K562 (cell line): ENCODE measurements around the gene CENPP. TPM values are rescaled to one million over a fixed set of nuclear protein-coding genes. Genes with fewer than 3 reads are reported as not detected.

Source experiments
- ARID1B ChIP-seq: fragments of 450-650 bp; IDR thresholded peaks from 2 replicates; pipeline ENCODE4 v1.6.1; 2016; ENCODE audit warnings: antibody characterized with exemption, mild to moderate bottlenecking, inconsistent platforms
- BRD9 ChIP-seq: fragments of 450-650 bp; IDR thresholded peaks from 2 replicates; pipeline ENCODE4 v1.6.1; 2018; ENCODE audit warnings: low read depth; ENCODE audit not compliant: partially characterized antibody
- CREM ChIP-seq: IDR thresholded peaks from 2 replicates; pipeline ENCODE4 v1.6.1; 2014; ENCODE audit warnings: antibody characterized with exemption, low read depth
- CTBP1 ChIP-seq: fragments of 450-650 bp; IDR thresholded peaks from 2 replicates; pipeline ENCODE4 v1.6.1; 2016; ENCODE audit warnings: borderline replicate concordance
- DNMT1 ChIP-seq: fragments of 450-650 bp; IDR thresholded peaks from 2 replicates; pipeline ENCODE4 v1.6.1; 2016; ENCODE audit warnings: antibody characterized with exemption, mild to moderate bottlenecking
- EHMT2 ChIP-seq: fragments of 450-650 bp; IDR thresholded peaks from 2 replicates; pipeline ENCODE4 v1.6.1; 2018; ENCODE audit warnings: antibody characterized with exemption
- HDAC1 ChIP-seq, 2 experiments: fragments of 450-650 bp; IDR thresholded peaks; 2 replicates each; pipeline ENCODE4 v1.6.1; 2016 to 2017; ENCODE audit warnings: inconsistent platforms in 1 of 2, mild to moderate bottlenecking in 1 of 2, moderate library complexity in 1 of 2
- HES1 ChIP-seq: fragments of 450-650 bp; IDR thresholded peaks from 2 replicates; pipeline ENCODE4 v1.6.1; 2016; ENCODE audit warnings: low read depth, mild to moderate bottlenecking, moderate library complexity
- HMBOX1 ChIP-seq: sonication (generic); IDR thresholded peaks from 2 replicates; pipeline ENCODE4 v1.6.1; 2016
- IRF2 ChIP-seq: sonication (generic); formaldehyde crosslinking; IDR thresholded peaks from 2 replicates; pipeline ENCODE4 v1.8.1; 2022; ENCODE audit warnings: mild to moderate bottlenecking, missing genetic modification reagents
- KAT7 ChIP-seq: sonication (generic); formaldehyde crosslinking; IDR thresholded peaks from 2 replicates; pipeline ENCODE4 v1.8.0; 2022; ENCODE audit warnings: missing genetic modification reagents, mild to moderate bottlenecking, borderline replicate concordance
- LEF1 ChIP-seq: fragments of 450-650 bp; IDR thresholded peaks from 2 replicates; pipeline ENCODE4 v1.6.1; 2016; ENCODE audit warnings: mild to moderate bottlenecking
- MTA2 ChIP-seq: fragments of 450-650 bp; IDR thresholded peaks from 2 replicates; pipeline ENCODE4 v1.6.1; 2016; ENCODE audit warnings: low read depth
- MTA3 ChIP-seq: fragments of 450-650 bp; formaldehyde crosslinking; IDR thresholded peaks from 2 replicates; pipeline ENCODE4 v1.6.1; 2017; ENCODE audit warnings: mild to moderate bottlenecking, borderline replicate concordance
- POLR2A ChIP-seq: fragments of 450-650 bp; conservative IDR thresholded peaks from 2 replicates; pipeline ENCODE4 v1.6.1; 2016
- PTBP1 ChIP-seq: fragments of 200-400 bp; formaldehyde crosslinking; IDR thresholded peaks from 2 replicates; pipeline ENCODE4 v1.6.1; 2017; ENCODE audit warnings: low read depth, low read length
- SMARCC2 ChIP-seq: fragments of 450-650 bp; IDR thresholded peaks from 2 replicates; pipeline ENCODE4 v1.6.1; 2017; ENCODE audit warnings: antibody characterized with exemption, moderate library complexity, mild to moderate bottlenecking, low read depth
- SPI1 ChIP-seq: IDR thresholded peaks from 2 replicates; pipeline ENCODE4 v1.6.1; 2011; ENCODE audit warnings: low read depth, low read length, control low read depth, borderline replicate concordance
- ZFP30 ChIP-seq: fragments of 250-450 bp; sonication (Bioruptor Pico); IDR thresholded peaks from 2 replicates; pipeline ENCODE4 v1.8.0; 2022; ENCODE audit warnings: moderate library complexity, mild to moderate bottlenecking, inconsistent platforms, borderline replicate concordance
- ZHX1 ChIP-seq: fragments of 150-350 bp; conservative IDR thresholded peaks from 2 replicates; pipeline ENCODE4 v1.6.1; 2014; ENCODE audit warnings: low read length
- ZNF175 ChIP-seq: fragments of 200-800 bp; sonication (Bioruptor generic); IDR thresholded peaks from 2 replicates; pipeline ENCODE4 v1.6.1; 2016; ENCODE audit warnings: low read depth, mild to moderate bottlenecking, missing genetic modification characterization, missing compliant biosample characterization
- ZNF395 ChIP-seq: fragments of 200-800 bp; sonication (Bioruptor generic); IDR thresholded peaks from 2 replicates; pipeline ENCODE4 v1.6.1; 2017; ENCODE audit warnings: missing genetic modification characterization, missing compliant biosample characterization
- ZNF584 ChIP-seq: fragments of 200-800 bp; sonication (Bioruptor generic); IDR thresholded peaks from 2 replicates; pipeline ENCODE4 v1.6.1; 2016; ENCODE audit warnings: low read depth, mild to moderate bottlenecking, missing genetic modification characterization, missing compliant biosample characterization
- polyA plus RNA-seq, 8 experiments: library from polyadenylated mRNA; depleted of rRNA in 4 of 8; stranded (reverse) in 5 of 8; unstranded in 3 of 8; fragments of >200 nt; fragmentation: Nextera tagmentation in 2 of 8; fragmentation: Illumina TruSeq in 1 of 8; extraction: Ambion mirVana in 2 of 8; extraction: Trizol in 1 of 8; gene quantifications; 2 replicates each; pipeline versions ENCODE4 v1.2.1 to v1.2.3, GENCODE V29; 2011 to 2014; ENCODE audit warnings: inconsistent platforms in 1 of 8, missing spikeins in 1 of 8
- total RNA-seq, 7 experiments: library from RNA; depleted of rRNA in 6 of 7; stranded (reverse); fragments of >200 nt in 6 of 7; fragmentation: Illumina TruSeq in 2 of 7; extraction: Trizol in 2 of 7; gene quantifications; 2 replicates each; pipeline versions ENCODE4 v1.2.1 to v1.2.3, GENCODE V29; 2011 to 2021; ENCODE audit warnings: low replicate concordance in 1 of 7

Gene CENPP
- total and polyA plus RNA-seq, 9 of the 15 experiments (the other 6 are each of a cell fraction or from before 2014, with no cell fraction given): 8.0 to 28.5 (median 17.9) TPM

GRCh38 chr9:92295240-92295790 lies 30.4 kb upstream of the CENPP start (continued):
- TF ChIP-seq KAT7 (CRISPR knock-in tag) (0 out of 2 replicates have a peak, but pooled peaks have one; percentile 60), HDAC1 (IDR thresholded peaks at IDR 0.05) (peak in 1 of 2 experiments; percentile 39; a peak in 1 of 4 replicates), MTA3 (peak; percentile 58; the same call in 1 of the 2 replicates), LEF1 (peak; percentile 56; the same call in 1 of the 2 replicates), CREM (peak; percentile 58), CTBP1 (peak; percentile 28; the same call in 1 of the 2 replicates), ARID1B (peak; percentile 77), MTA2 (peak; percentile 14; the same call in 1 of the 2 replicates), SMARCC2 (peak; percentile 34; the same call in 1 of the 2 replicates), BRD9 (peak; percentile 60), HMBOX1 (peak; percentile 90), PTBP1 (no peak), EHMT2 (peak; percentile 20; the same call in 1 of the 2 replicates), SPI1 (peak; percentile 48; the same call in 1 of the 2 replicates), ZNF395 (CRISPR knock-in tag) (peak; percentile 80; the same call in 1 of the 2 replicates), ZNF175 (peak; percentile 100), POLR2A (peak; percentile 67), ZNF584 (no peak), ZHX1 (no peak), HES1 (0 out of 2 replicates have a peak, but pooled peaks have one; percentile 28), IRF2 (CRISPR knock-in tag) (no peak), ZFP30 (CRISPR knock-in tag) (no peak), DNMT1 (0 out of 2 replicates have a peak, but pooled peaks have one; percentile 14)
